WTC11 (cell line): ENCODE results near the gene AKR7A2.

Experiments
- CTCF ChIP-seq: fragments of 200-600 bp; IDR thresholded peaks from 2 replicates; pipeline ENCODE4 v1.8.0; 2022; ENCODE audit warnings: antibody characterized with exemption
- ESRRA ChIP-seq: sonication (generic); formaldehyde crosslinking; IDR thresholded peaks from 2 replicates; pipeline ENCODE4 v1.8.1; 2022; ENCODE audit warnings: mild to moderate bottlenecking, missing genetic modification reagents, borderline replicate concordance
- TEAD4 ChIP-seq: sonication (generic); formaldehyde crosslinking; IDR thresholded peaks from 2 replicates; pipeline ENCODE4 v1.8.0; 2022; ENCODE audit warnings: mild to moderate bottlenecking, missing genetic modification reagents
- ZNF396 ChIP-seq: fragments of 250-450 bp; sonication (Bioruptor Pico); IDR thresholded peaks from 2 replicates; pipeline ENCODE4 v1.8.0; 2021; ENCODE audit warnings: mild to moderate bottlenecking, moderate library complexity, borderline replicate concordance

GRCh38 chr1:19268445-19268844 lies 43.5 kb downstream of the AKR7A2 start:
- TF ChIP-seq CTCF (no peak), ZNF396 (CRISPR knock-in tag) (no peak), ESRRA (CRISPR knock-in tag) (no peak), TEAD4 (no peak)
